HG03354 (cell line): ENCODE data around the gene MINDY4B.

Experiments
- ATAC-seq: cut with Tn5 transposase; IDR thresholded peaks from one replicate; pipeline ENCODE4 v1.9.1; 2021; ENCODE audit warnings: mild to moderate bottlenecking; ENCODE audit not compliant: unreplicated experiment, poor library complexity, severe bottlenecking

Gene MINDY4B

GRCh38 chr3:150905339-150905738 is at the start of gene MINDY4B:
Gene MINDY4B, minus strand, starts transcription at chr3:150905439. Its CDS starts 0 bp downstream, at chr3:150905439.
- no peak for ATAC-seq

- no peak for ATAC-seq
These were observed 46.7 kb upstream of the MINDY4B start for GRCh38 chr3:150951923-150952322.

GRCh38 chr3:150945226-150946032 is 40.2 kb upstream of the MINDY4B start:
- no peak for ATAC-seq

- ATAC-seq = no peak
These were observed 37.0 kb upstream of the MINDY4B start for GRCh38 chr3:150942221-150942620.

- peak; percentile 72 for ATAC-seq
These were observed 31.5 kb upstream of the MINDY4B start for GRCh38 chr3:150936693-150937092.

- no peak for ATAC-seq
These were observed 28.3 kb upstream of the MINDY4B start for GRCh38 chr3:150933473-150933995.

- ATAC-seq = no peak
These were observed 26.5 kb upstream of the MINDY4B start for GRCh38 chr3:150931745-150932144.

GRCh38 chr3:150930839-150931238 is 25.6 kb upstream of the MINDY4B start:
- ATAC-seq = no peak

- ATAC-seq = no peak
These were observed 23.0 kb upstream of the MINDY4B start for GRCh38 chr3:150928234-150928633.

GRCh38 chr3:150926328-150926727 is 21.1 kb upstream of the MINDY4B start:
- no peak for ATAC-seq

GRCh38 chr3:150925751-150926201 is 20.5 kb upstream of the MINDY4B start:
- peak; percentile 96 for ATAC-seq

GRCh38 chr3:150922611-150923010 is 17.4 kb upstream of the MINDY4B start:
- ATAC-seq = no peak

- no peak for ATAC-seq
These were observed 16.0 kb upstream of the MINDY4B start for GRCh38 chr3:150921209-150921608.

- ATAC-seq = no peak
These were observed 15.0 kb upstream of the MINDY4B start for GRCh38 chr3:150920236-150920635.

- no peak for ATAC-seq
These were observed 12.7 kb upstream of the MINDY4B start for GRCh38 chr3:150917951-150918350.

GRCh38 chr3:150913133-150913922 is 8.1 kb upstream of the MINDY4B start:
- no peak for ATAC-seq

GRCh38 chr3:150912501-150912900 is 7.3 kb upstream of the MINDY4B start:
- ATAC-seq = no peak

GRCh38 chr3:150911771-150912170 is 6.5 kb upstream of the MINDY4B start:
- no peak for ATAC-seq

GRCh38 chr3:150906461-150906860 is 1.2 kb upstream of the MINDY4B start:
- ATAC-seq = no peak

- ATAC-seq = no peak
These were observed 507 bp upstream of the MINDY4B start for GRCh38 chr3:150905746-150906145.

GRCh38 chr3:150902988-150903387 is 2.3 kb downstream of the MINDY4B start:
- ATAC-seq = no peak
